BJ (cell line): ENCODE data around the gene NEUROD2. TPM values are rescaled to one million over a fixed set of nuclear protein-coding genes. Genes with fewer than 3 reads are reported as not detected.

Experiments used
- CTCF ChIA-PET: fragments of 350-600 bp; formaldehyde crosslinking; extraction: SDS; loops from one replicate; lab custom pipeline; 2021; ENCODE audit warnings: antibody characterized with exemption, inconsistent platforms; lab: Yijun Ruan, JAX
- POLR2A ChIA-PET: fragments of 300-600 bp; sonication (Branson Sonifier 250); formaldehyde crosslinking; extraction: SDS; loops from one replicate; lab custom pipeline; 2021; ENCODE audit warnings: antibody characterized with exemption; lab: Charles Lee
- DNase-seq: peaks from one replicate; pipeline ENCODE4 v3.0.0-alpha.2; 2011; ENCODE audit warnings: low read depth
- H3K27me3 ChIP-seq: 2 replicates; pipeline ENCODE4 v1.6.0; 2011; ENCODE audit warnings: low read length; ENCODE audit not compliant: control insufficient read depth, insufficient read depth
- H3K36me3 ChIP-seq: 2 replicates; pipeline ENCODE4 v1.5.1; 2011; ENCODE audit warnings: low read length; ENCODE audit not compliant: control insufficient read depth, insufficient read depth
- H3K4me3 ChIP-seq: 2 replicates; pipeline ENCODE4 v1.5.1; 2011; ENCODE audit warnings: low read depth, mild to moderate bottlenecking, control low read depth, low read length
- polyA minus RNA-seq: library from RNA; depleted of rRNA, polyadenylated mRNA; stranded (reverse); fragments of >200 nt; gene quantifications from 2 replicates; pipeline ENCODE4 v1.2.3, GENCODE V29; 2011; rRNA and poly(A)+ RNA removed
- polyA plus RNA-seq: library from polyadenylated mRNA; depleted of rRNA; stranded (reverse); fragments of >200 nt; gene quantifications from 2 replicates; pipeline ENCODE4 v1.2.3, GENCODE V29; 2011; rRNA removed
- TF ChIP-seq, protein P1 (sequence below): IDR thresholded peaks from 2 replicates; pipeline ENCODE4 v1.5.1; 2011; ENCODE audit warnings: low read depth, mild to moderate bottlenecking, control low read depth, inconsistent platforms, low read length, moderate library complexity; ENCODE audit not compliant: insufficient read depth

Gene NEUROD2
- polyA plus RNA-seq (not detected in 2 replicates), polyA minus RNA-seq (not detected in 2 replicates)

DNA sequence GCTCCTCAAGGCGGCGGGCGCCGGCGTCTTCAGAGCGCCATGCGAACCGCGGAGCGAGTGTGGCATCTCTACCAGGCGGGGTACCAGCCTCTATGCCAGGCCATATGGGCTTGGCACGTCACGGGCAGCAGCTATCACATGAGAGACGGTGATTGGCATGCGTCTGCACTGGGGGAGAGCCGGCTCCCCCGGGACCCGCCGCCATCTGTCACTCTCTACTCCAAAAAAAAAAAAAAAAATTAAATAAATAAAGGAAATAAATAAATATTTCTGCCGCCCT lies at the start of gene NEUROD2:
Gene NEUROD2 (minus strand): TSS at position 70 of the 280 bp plus-strand sequence. CDS start 1,321 bp downstream, outside the sequence.
- Histone ChIP-seq H3K27me3 (peaks cover 50% of the 10 kb centered on the region), H3K36me3 (no peaks in the 10 kb centered on the region), H3K4me3 (no peak within 1 kb of the TSS)
- TF ChIP-seq, protein P1, sequence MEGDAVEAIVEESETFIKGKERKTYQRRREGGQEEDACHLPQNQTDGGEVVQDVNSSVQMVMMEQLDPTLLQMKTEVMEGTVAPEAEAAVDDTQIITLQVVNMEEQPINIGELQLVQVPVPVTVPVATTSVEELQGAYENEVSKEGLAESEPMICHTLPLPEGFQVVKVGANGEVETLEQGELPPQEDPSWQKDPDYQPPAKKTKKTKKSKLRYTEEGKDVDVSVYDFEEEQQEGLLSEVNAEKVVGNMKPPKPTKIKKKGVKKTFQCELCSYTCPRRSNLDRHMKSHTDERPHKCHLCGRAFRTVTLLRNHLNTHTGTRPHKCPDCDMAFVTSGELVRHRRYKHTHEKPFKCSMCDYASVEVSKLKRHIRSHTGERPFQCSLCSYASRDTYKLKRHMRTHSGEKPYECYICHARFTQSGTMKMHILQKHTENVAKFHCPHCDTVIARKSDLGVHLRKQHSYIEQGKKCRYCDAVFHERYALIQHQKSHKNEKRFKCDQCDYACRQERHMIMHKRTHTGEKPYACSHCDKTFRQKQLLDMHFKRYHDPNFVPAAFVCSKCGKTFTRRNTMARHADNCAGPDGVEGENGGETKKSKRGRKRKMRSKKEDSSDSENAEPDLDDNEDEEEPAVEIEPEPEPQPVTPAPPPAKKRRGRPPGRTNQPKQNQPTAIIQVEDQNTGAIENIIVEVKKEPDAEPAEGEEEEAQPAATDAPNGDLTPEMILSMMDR: no peak
- ChIA-PET CTCF (no interaction called here), POLR2A (no interaction called here)
- no peak for DNase-seq

DNA sequence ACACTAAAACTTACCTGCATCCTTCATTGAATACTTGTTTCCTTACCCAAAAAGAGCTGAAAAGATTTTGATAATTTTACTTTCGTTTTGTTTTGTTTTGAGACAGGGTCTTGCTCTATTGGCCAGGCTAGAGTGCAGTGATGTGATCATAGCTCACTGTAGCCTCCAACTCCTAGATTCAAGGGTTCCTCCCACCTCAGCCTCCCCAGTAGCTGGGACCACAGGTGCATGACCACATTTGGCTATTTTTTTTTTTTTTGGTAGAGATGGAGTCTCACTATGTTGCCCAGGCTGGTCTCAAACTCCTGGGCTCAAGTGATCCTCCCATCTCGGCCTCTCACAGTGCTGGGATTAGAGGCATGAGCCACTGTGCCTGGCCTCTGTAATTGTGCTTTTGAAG lies 47.4 kb upstream of the NEUROD2 start:
- ChIA-PET POLR2A (no interaction called here), CTCF (interaction anchor here (0.6 to 5.8 kb wide), 13 partner anchors 8 to 791 kb away, joined by 3 to 59 read pairs (median 5); partner anchors contain the start of genes MIEN1, PGAP3, PNMT and TCAP)
- Histone ChIP-seq H3K27me3 (no peaks in the 10 kb centered on the region), H3K4me3 (no peak overlapping the region), H3K36me3 (peaks cover 9% of the 10 kb centered on the region)
- TF ChIP-seq, protein P1: no peak
- DNase-seq: no peak

DNA sequence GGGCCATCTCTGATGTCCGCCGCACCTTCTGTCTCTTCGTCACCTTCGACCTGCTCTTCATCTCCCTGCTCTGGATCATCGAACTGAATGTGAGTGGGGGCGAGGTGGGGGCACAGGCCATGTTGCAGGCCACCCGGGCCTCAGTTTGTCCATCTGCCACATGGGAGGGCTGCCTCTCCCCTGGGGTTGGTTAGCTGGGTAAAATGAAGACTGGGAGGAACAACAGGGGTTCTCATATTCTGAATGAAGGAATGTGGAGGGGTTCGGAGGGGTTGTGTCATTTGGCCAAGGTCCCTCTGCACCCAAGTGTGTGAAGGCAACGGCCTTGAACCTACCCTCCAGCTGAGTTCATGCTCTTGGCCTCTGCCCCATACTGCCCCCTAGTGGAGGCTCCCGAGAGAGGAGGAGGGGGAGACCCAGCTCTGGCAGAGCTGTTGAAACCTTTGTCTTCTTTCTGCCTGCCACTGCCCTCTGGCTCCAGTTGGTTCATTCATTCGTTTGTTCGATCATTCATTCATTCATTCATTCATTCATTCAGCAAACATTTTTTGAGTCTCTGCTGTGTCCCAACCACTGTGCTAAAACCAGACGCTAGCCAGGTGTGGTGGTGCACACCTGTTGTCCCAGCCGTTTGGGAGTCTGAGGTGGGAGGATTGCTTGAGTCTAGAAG lies 46.1 kb upstream of the NEUROD2 start:
- TF ChIP-seq, protein P1: peak; percentile 90
- CTCF ChIA-PET: interaction anchor here (0.9 to 5.8 kb wide), 19 partner anchors 8 to 106 kb away, joined by 3 to 59 read pairs (median 5); partner anchors contain the start of genes ERBB2, MIEN1, PGAP3 and PNMT
- no peak overlapping the region for H3K4me3 ChIP-seq
- POLR2A ChIA-PET: interaction anchor here (0.7 kb wide), 1 partner anchor 208 kb away, joined by 3 read pairs; no protein-coding TSS in a partner anchor
- no peak for DNase-seq
- no peaks in the 10 kb centered on the region for H3K27me3 ChIP-seq
- H3K36me3 ChIP-seq: peaks cover 8% of the 10 kb centered on the region

DNA sequence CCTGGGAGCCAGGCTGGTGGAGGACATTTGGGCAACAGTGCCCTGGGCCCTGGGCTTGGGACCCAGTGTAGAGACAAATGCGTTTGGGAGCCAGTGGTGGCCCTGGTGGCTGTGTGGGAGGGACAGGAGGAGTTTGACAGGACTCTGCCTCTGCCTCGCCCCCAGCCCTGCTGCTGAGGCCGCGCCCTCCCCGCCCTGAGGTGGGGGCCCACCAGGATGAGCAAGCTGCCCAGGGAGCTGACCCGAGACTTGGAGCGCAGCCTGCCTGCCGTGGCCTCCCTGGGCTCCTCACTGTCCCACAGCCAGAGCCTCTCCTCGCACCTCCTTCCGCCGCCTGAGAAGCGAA lies 45.6 kb upstream of the NEUROD2 start:
- ChIA-PET POLR2A (interaction anchor here (0.7 kb wide), 1 partner anchor 208 kb away, joined by 3 read pairs; no protein-coding TSS in a partner anchor), CTCF (interaction anchor here (0.9 to 5.8 kb wide), 14 partner anchors 8 to 99 kb away, joined by 3 to 59 read pairs (median 8); partner anchors contain the start of genes ERBB2, PNMT and TCAP)
- Histone ChIP-seq H3K4me3 (no peak overlapping the region), H3K36me3 (peaks cover 8% of the 10 kb centered on the region), H3K27me3 (no peaks in the 10 kb centered on the region)
- no peak for DNase-seq
- TF ChIP-seq, protein P1: no peak

DNA sequence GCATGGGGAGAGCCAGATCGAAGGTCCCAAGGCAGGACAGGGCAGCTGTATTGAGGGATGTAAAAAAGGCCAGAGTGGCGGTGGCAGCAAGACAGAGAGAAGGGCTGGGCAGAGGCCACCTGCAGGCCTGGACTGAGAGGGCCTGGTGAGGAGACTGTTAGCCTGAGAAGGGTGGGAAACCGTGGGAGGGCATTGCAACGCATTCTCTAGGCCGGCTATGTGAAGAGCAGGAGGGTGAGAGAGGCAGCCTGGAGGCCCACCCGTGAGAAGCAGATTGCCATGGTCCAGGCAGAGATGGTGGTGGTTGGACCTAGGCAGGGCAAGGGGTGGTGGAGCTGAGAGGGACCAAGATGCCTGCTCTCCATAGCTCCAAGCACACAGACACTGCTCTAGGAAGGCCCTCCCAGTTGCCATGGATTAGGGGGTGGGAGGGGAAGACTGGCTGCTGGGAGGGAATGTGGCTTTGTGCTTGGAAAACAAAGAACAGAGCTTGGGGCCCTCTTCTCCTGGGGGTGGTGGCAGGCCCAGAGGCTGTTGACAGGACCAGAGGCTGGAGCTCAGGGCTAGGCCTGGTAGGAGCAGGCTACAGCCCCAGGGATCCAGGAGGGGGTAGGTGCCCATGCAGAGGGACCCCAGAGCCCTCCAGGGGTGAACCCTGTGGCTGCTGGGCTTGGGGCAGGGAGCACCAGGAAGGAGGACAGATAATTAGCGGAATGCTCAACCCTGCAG lies 45.0 kb upstream of the NEUROD2 start:
- H3K4me3 ChIP-seq: no peak overlapping the region
- TF ChIP-seq, protein P1: no peak
- no peaks in the 10 kb centered on the region for H3K27me3 ChIP-seq
- ChIA-PET CTCF (interaction anchor here (1.0 to 5.8 kb wide), 11 partner anchors 9 to 100 kb away, joined by 3 to 59 read pairs (median 7); partner anchors contain the start of genes PNMT and TCAP), POLR2A (no interaction called here)
- no peak for DNase-seq
- H3K36me3 ChIP-seq: peaks cover 8% of the 10 kb centered on the region
